ENCODE data around the gene TTLL11.

Gene TTLL11

DNA sequence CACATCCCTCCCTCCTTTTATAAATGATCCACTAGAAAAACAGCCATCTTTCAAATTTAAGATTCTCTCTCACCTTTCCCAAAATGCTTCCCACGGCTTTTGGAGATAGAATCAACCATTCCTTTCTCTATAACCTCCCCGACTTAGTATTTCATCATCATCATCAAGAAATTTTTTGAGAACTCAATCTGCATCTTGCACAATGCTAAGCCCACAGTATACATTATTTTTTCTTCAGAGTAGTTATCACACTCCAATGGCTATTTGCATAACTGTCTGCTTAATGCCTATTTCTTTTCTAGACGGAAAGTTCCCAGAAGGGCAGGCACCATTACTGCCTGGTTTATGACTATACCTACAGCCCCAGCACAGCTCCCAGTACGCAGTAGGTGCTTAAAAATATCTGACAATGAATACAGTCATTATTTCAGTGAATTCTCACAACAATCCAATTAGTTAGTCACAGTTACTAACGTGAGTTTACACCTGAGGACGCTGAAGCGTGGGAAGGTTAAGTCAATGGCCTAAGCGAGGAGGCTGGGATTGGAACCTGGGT lies 212.7 kb downstream of the TTLL11 start:
- no peak for DNase-seq (ENCODE audit: low read depth in 2 of 2)

DNA sequence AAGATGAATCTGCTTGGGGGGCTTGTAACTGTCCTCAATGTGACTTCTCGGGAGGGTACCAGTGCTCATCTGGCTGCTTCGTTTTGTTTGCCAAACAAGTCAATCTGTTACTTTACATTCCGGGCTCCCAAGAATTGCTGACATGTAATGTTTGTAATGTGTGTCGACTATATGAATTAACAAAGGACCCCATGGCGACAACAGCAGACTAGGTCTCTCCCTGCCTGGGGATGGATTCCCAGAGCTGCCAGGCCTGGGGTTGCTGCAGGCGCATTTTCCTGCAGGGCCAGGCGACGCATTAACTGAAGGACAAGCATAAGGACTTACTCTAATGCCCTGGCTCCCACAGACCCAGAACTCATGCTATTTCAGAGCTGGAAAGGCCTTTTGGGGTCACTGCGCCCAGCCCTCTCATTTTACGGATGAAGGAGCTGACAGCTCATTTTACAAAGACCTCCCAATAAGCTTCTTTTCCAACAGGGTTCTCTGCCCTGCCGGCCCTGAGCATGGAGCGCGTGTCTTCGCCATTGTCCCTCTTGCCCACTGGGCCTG lies 214.8 kb downstream of the TTLL11 start:
- no peak for DNase-seq (ENCODE audit: low read depth in 2 of 2)

DNA sequence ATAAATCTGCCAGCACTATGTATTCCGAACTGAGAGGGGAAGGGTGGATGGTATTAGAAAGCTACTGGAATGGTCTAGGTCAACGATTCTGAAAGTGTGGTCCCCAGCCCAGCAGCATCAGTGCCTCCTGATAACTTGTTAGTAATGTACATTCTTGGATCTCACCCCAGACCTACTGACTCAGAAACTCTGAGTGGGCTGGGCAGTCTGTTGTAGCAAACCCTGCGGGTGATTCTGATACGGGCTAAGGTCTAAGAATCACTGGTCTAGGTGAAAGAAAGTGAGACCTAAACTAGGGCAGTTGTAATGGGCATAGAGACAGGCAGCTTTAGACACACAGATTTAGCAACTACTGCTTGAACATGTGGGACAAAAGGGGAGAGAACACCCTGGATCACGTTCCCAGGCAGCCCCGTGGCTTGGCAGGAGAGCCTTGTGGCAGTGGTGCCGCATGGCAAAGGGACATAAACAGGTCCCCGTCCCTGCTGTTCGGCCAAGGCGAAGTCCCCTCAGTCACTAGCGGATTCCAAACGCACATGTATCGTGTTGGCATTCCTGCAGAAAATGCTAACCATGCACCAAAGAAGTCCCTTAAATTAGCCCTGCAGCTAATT lies 216.3 kb downstream of the TTLL11 start:
- DNase-seq (ENCODE audit: low read depth in 2 of 2) = no peak

DNA sequence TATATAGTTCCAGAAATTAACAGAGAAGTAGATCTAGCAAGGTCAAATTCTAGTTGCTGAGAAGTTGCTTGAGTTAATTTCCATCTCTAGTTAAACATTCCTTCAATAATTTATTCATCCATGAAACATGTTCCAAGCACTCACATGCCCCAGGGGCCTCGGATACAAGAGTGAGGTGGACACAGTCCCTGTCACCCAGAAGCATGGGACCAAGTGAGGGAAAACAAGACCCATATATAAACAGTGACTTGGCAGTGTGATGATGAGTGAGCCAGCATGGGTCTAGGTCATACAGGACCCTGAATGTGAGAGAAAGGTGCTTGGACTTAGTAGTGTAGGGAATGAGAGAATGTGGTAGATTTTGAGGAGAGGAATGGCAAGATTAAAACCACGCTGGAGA lies 216.9 kb downstream of the TTLL11 start:
- DNase-seq (ENCODE audit: low read depth in 2 of 2) = no peak

DNA sequence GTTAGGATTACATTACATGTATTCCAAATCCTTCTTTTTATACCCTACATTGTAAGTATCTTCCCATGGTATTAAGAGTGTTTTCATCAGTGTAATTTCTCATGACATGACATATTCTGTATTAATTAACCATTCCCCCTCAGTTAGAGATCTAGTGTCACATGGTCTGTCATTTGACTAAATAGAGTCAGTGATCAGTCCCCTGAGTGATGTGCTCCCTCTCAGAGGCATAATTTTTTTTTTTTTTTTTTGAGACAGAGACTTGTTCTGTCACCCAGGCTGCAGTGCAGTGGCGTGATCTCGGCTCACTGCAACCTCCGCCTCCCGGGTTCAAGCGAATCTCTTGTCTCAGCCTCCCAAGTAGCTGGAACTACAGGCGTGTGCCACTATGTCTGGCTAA lies 218.6 kb downstream of the TTLL11 start:
- no peak for DNase-seq (ENCODE audit: low read depth in 2 of 2)

DNA sequence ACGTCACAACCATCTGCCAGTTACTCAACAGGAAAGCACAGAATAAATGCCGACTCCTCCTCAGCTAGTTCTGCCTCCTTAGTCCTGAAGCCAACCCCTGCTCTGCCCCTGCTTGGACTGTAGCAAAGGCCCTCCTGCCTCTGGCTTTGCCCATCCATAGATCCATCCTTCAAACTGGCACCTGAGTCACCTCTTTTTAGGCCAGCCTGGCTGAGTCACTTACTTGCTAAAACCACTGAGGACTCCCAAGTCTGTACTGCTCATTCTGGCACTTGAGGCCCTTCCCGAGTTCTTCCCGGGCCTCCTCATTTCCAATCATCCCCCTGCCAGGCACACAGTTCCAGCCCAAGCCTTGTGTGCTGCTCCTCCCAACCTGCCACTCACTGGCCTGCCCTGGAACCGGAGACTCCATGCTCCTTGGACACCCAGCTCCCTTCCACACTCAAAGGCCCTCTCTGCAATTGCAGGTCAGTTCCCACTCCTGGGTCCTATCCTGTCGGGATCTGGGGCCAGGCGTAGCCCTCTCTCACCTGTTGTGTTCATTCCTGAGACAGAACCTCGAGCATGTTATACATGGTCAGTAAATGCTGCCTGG lies 221.6 kb downstream of the TTLL11 start:
- no peak for DNase-seq (ENCODE audit: low read depth in 2 of 2)

DNA sequence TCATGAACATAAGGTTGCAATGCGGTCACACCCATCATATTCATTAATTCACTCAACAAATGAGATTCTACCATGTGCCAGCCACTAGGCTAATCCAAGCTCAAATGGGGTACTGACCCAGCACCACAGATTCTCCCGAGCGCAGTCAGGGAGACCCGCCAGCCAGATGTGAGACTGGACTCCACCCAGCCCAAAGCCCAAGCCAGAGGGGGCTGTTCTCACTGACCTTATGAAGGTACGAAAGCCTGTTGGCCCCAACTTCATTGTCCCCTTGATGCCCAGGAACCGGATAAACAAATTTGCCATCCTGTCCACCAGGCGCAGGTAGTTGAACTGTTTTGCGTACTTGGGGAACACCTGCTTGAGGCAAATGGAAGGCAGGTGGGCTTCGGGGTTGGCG lies 222.8 kb downstream of the TTLL11 start:
- DNase-seq (ENCODE audit: low read depth in 2 of 2) = no peak

DNA sequence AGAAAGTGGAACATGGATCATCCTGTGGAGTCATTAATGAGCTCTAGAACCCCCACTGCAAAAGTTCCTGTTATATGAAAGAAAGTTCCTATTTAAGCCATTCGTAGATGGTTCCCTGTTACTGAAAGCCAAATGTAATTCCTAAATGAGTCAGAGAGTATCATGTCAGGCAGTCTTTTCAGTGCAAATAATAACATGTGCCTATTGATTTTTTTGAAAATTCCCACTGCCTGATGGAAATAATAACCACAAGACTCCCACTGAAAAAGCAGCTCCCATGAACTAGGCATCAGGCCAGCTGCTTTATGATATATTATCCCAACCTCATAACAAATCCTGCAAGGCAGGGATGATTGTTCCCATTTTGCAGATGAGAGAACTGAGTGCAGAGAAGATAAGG lies 224.5 kb downstream of the TTLL11 start:
- DNase-seq (ENCODE audit: low read depth in 2 of 2) = no peak

DNA sequence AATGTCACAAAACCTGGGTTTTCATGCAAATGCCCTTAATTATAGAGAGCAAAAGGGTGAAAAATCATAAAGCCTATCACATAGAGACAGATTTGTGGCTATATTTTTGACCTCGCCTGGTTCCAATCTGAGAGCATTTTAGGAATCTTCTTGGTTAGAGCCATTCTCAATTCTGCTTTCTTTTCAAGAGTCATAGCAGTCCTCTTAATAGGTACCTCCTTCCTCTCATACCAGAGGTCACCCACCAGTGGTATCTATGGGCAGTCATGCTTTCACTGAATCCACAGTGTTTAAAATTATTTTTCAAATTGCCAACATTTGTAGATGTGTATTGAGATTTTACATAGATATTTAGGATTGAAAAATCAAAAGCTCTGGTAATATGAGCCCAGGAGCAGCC lies 226.2 kb downstream of the TTLL11 start:
- no peak for DNase-seq (ENCODE audit: low read depth in 2 of 2)

DNA sequence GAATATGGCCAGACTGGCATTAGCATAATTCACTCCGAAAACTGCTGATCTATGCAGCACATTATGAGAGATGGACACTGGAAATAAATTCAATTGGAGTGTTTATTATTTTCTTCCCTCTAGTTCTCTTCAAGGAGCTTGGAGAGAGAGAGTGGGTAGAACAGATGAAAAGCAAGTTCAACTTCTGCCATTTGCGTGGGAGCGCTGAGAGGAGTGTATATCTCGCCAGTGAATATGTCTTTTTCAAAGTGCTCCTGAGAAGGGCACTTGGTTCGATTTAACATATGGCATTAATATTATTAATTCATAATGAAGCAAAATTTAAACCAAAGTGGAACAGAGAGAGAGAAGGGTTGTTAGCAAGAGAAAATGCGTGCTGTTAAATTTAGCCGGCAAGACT lies 227.2 kb downstream of the TTLL11 start:
- DNase-seq (ENCODE audit: low read depth in 2 of 2) = no peak

DNA sequence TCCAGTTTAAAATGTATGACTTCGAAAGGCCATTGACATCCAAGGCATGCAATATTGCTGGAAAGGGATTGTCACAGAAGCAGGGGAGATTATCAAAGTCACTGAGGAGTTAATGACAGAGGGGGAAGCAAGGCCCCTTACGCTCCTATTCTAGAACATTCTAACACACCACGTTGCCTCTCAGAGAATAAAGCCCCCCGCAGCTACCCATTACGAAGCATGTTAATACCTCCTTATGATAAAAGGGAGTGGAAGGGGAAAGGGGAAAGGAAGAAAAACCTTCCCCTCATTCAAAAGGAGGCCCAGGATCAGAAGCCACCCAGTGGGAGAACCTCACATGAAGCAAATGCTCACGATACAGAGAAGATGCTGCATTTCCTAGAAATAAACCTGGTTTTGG lies 228.0 kb downstream of the TTLL11 start:
- DNase-seq (ENCODE audit: low read depth in 2 of 2) = no peak

DNA sequence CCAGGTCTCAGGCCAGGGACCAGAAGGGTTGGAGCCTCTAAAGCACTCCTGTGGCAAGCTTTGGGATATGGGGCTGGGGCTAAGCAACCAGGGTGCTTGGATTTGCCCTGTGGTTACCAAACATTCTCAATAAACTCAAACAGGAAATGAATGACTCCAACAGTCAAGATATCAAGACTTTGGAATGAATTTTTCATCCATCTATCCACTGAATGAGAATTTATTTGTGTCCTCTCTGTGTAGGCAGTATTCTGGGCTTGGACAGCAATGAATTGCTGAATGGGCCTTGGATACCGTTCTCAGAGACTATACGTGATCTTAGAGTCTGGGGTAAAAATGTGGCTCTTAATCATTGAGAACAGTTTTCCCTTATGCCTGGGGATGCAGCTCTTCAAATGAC lies 229.2 kb downstream of the TTLL11 start:
- no peak for DNase-seq (ENCODE audit: low read depth in 2 of 2)

DNA sequence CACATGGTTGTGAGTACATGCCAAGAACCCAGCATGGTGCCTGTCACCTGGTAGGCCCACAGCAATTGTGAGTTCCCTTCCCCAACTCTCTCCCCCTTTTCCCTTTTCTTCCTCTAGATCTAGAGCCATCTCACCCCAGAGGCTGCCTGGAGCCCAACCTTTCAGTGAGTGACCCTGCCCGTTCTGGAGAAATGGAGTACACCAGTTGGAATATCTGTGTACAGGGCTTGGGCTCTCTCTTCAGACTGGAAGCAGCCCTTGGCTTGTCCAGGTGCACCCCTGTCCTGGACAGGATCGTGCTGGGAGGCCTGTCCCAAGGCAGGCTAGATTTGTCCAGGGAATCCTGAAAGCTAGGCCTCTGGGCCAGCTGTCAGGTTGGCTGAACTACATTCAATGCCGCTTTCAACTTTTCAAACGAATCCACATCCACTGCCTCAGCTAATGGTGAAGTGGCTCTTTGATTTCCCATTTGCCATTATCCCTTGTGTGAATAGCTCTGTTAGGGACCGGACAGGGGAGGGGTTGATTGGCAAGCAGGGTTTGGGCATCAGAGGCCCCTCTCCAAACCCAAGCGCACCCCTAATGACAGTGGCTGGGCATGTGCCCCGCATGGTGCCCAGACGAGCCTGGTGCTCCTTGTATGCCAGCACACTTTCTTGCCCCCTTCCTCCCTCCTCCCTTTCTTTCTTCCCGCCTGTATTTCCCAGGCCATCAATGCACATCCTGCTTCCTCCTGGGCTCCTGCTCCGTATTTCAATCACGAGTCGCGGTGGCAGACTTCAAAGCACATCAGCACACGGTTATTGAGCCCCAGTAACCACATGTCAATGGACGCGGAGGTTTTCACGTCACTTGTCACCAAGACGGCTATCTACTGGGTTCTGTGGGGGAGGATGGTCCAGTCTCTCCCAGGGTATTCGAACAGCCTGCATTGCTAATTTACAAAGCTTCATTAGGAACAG lies 230.5 kb downstream of the TTLL11 start:
- DNase-seq (ENCODE audit: low read depth in 2 of 2) = no peak

DNA sequence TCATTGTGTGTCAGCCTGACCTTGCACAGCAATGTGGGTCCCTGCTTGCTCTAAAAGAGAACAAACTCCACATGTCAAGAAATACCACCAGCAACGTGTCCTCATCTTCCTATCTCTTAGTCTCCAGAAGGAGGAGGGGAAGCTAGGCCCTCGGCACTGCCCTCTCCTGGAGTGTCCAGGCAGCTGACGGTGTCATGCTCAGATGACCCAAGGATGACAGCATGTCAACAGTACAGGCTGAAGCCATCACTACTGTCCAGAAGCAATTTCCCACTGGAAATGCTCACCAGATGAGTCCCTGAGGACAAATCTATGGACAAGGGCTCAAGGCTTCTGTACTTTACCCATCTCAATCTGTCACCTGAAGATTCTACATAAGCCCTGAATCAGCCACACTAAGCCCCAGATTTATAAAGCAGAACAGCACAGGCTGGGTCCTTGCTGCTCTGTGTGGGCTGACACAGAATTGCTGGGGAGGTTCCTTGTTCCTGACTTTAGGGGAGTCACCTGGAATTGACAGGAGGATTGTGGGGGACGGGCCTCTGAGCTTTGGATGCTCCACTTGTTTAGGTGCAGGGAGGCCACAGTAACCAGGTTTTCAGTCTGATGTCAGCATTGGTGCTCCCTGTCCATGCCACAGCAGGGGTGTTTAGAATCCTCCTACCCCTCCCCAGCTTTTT lies 231.5 kb downstream of the TTLL11 start:
- no peak for DNase-seq (ENCODE audit: low read depth in 2 of 2)

DNA sequence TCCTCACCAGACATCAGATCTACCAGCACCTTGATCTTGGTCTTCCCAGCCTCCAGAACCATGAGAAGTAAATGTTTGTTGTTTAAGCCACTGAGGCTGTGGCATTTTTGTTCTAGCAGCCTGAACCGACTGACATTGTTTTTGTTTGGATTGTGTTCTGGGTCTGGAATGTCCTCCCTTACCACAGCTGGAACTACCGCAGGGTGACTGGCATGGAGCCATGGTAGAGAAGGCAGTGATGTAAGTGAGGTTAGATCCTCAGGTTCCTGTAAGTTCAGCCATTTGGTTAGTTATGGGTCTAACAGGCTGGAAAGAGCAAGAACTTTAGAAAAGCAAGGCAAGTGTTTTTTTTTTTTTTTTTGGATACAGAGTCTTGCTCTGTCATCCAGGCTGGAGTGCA lies 232.4 kb downstream of the TTLL11 start:
- no peak for DNase-seq (ENCODE audit: low read depth in 2 of 2)

DNA sequence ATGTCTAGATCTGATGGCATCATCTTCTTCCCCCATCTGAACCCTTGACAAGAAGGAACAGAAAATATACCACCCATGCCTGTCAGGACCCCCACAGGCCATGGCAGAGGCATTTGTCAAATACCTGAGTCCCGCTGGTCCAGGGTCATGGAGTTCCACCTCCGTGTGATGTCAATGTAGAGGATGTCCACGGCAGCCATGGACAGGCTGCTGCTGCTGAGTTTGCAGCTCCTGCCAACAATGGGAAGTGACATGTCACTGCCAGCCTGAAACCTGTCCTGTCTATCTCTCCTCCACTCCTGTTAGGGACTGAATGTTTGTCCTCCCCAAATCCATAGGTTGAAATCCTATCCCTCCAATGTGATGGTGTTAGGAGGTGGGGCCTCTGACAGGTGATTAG lies 232.9 kb downstream of the TTLL11 start:
- no peak for DNase-seq (ENCODE audit: low read depth in 2 of 2)

DNA sequence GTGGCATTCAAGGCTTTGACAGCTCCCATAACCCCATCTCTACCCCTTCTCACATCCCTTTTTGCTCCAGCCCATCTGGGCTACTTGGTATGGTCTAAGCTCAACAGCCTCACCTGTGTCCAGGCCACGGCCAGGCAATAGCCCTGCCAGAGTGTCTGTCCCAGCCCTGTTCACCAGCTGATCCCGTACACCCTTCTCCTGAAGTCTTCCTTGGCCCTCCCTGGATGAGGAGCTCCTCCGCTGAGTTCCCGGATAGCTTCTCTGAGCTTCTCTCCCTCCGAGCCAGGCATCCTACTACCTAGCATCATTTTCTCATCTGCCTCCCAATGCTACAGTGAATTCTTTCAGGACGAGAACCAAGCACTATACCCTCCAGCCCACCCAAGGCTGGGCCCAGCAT lies 233.5 kb downstream of the TTLL11 start:
- DNase-seq (ENCODE audit: low read depth in 2 of 2) = no peak

DNA sequence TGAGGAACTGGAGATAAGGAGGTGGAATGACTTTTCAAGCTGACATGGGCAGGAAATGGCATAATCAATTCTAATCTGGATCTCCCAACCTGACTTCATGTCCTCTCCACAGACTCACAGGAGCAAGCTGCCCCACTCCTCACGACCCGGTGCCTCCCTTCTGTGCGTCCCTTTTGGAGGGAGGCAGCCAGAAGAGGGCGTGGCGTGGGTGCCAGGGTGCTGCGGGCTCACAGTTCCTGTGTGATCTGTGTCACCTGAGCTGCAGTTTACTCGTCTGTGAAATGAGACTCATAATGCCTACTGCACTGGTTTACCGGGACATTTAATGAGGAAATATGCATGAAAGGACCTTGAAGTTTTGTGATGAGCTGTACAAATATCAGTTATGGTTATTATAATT lies 234.3 kb downstream of the TTLL11 start:
- no peak for DNase-seq (ENCODE audit: low read depth in 2 of 2)

DNA sequence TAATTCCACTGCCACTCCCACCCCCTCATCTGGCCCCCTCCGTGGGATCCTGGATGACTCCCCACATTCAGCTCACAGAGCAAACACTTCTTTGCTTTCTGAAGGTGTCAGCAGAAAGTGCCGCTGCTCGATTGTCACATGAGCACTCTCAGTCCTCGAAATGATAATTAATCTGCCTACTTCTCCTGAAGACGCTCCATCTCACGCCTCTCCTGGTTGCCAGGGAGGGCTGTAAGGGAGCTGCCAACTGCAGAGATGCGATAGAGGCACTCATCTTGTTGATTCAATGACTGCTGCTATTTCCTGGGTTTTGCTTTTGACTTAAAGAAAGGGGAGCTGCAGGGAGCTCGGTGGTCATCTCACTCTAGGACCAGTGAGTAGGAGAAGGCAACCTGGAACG lies 235.2 kb downstream of the TTLL11 start:
- no peak for DNase-seq (ENCODE audit: low read depth in 2 of 2)

DNA sequence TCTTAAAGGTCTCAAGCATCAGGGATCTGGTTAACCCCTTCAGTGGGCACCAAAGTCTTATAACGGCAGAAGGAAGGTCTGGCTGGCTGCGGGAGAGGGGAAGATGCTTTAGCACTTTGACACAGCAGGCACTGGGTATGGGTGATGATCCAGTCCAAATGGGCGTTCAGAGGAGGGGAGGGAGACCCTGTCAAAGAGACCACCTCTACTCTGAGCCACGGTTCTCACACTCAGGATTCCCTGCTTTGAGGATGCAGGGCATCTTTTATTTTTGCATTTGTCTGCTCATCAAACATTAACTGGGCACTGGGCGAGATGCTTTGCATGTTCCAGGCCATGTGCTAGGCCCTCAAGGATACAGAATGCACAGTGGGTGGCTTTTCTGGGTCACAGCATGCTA lies 237.6 kb downstream of the TTLL11 start:
- no peak for DNase-seq (ENCODE audit: low read depth in 2 of 2)

DNA sequence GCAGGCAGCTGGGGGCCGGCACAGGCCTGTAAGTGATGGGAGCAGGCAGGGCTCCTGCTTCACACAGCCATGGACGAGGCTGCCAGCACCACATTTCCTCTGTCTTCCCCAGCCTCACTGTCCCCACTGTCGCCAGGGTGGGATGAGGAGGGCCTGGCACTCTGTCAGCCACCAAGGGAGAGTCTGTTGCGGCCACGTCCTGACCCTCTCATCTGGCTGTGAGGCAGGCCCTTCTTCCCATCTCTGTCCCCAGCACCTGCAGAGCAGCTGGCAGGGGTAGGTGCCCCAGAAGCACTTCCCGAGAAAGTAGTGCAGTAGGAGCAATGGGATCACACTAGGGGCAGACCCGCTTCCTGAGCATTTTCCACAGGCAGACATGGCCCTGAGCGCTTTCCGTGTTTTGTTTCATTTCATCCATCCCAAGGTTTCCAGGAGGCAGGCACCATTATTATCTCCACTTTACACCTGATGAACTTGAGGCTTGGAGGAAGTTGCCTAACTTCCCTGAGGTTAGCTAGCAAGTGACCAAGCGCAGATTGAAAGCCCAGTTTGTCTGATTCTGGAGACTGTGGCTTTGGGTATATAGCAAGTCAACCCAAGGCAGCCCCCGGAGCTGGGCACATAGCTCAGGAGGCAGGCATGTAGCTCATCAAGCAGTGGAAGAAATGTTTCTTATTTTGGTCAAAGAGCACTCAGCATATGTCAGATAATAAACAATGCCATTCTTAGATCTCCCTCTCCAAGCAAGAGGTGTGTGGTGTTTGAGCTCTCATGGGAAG lies 239.3 kb downstream of the TTLL11 start:
- no peak for DNase-seq (ENCODE audit: low read depth in 2 of 2)

Measured in stimulated activated CD8-positive, alpha-beta memory T cell treated with anti-CD3 and anti-CD28 coated beads, Interleukin-2, amount 100 ng/mL, for 1 hour (primary cell).